Memory B cell (primary cell): ENCODE measurements around the gene NUDT13.

Experiments used
- ATAC-seq: fragments of 150-1000 bp; cut with Tn5 transposase; 2 replicates; pipeline ENCODE4 v1.10.0; 2021; ENCODE audit warnings: low read depth, mild to moderate bottlenecking, moderate library complexity
- DNase-seq, 2 donors: peaks; one replicate each; pipeline ENCODE4 v3.0.0; 2022; ENCODE audit warnings: low spot score in 2 of 2
- H3K27ac Mint-ChIP-seq: one replicate; pipeline ENCODE4 v1.8.0; 2022; ENCODE audit warnings: mild to moderate bottlenecking, moderate library complexity, mixed read lengths
- H3K27me3 Mint-ChIP-seq: one replicate; pipeline ENCODE4 v1.8.0; 2022; ENCODE audit warnings: mixed read lengths
- H3K36me3 Mint-ChIP-seq: one replicate; pipeline ENCODE4 v1.8.0; 2022; ENCODE audit warnings: mild to moderate bottlenecking, mixed read lengths
- H3K4me1 Mint-ChIP-seq: one replicate; pipeline ENCODE4 v1.8.0; 2022; ENCODE audit warnings: mixed read lengths
- H3K4me3 Mint-ChIP-seq: one replicate; pipeline ENCODE4 v1.8.0; 2022; ENCODE audit warnings: mild to moderate bottlenecking, moderate library complexity, mixed read lengths
- H3K9me3 Mint-ChIP-seq: one replicate; pipeline ENCODE4 v1.8.0; 2022; ENCODE audit warnings: mixed read lengths

Gene NUDT13

GRCh38 chr10:73110345-73110849, at the start of gene NUDT13:
Gene NUDT13, plus strand, starts transcription at chr10:73110455. Its CDS starts 3,911 bp downstream, at chr10:73114366.
- Mint-ChIP-seq H3K9me3 (peaks cover 4% of the 10 kb centered on the region), H3K27ac (peak within 1 kb of the TSS; percentile 78), H3K36me3 (peaks cover 15% of the 10 kb centered on the region), H3K27me3 (no peaks in the 10 kb centered on the region), H3K4me3 (peak within 1 kb of the TSS; percentile 88), H3K4me1 (peaks cover 3% of the 10 kb centered on the region)
- DNase-seq (peak in 1 of 2 donors; percentile 20), ATAC-seq (peak; percentile 89)

- Mint-ChIP-seq H3K27ac (peak overlapping the region; percentile 8), H3K4me1 (peaks cover 4% of the 10 kb centered on the region), H3K4me3 (no peak overlapping the region), H3K9me3 (no peaks in the 10 kb centered on the region), H3K27me3 (no peaks in the 10 kb centered on the region), H3K36me3 (peaks cover 13% of the 10 kb centered on the region)
- DNase-seq, result peak in 1 of 2 donors; percentile 15
- ATAC-seq, result peak; percentile 69
These were observed 49.3 kb upstream of the NUDT13 start for GRCh38 chr10:73060738-73061635.

GRCh38 chr10:73061743-73062142, 48.5 kb upstream of the NUDT13 start:
- DNase-seq (no peak), ATAC-seq (no peak)
- Mint-ChIP-seq H3K36me3 (peaks cover 15% of the 10 kb centered on the region), H3K27ac (no peak overlapping the region), H3K4me1 (peaks cover 4% of the 10 kb centered on the region), H3K9me3 (no peaks in the 10 kb centered on the region), H3K27me3 (no peaks in the 10 kb centered on the region), H3K4me3 (no peak overlapping the region)

DNA sequence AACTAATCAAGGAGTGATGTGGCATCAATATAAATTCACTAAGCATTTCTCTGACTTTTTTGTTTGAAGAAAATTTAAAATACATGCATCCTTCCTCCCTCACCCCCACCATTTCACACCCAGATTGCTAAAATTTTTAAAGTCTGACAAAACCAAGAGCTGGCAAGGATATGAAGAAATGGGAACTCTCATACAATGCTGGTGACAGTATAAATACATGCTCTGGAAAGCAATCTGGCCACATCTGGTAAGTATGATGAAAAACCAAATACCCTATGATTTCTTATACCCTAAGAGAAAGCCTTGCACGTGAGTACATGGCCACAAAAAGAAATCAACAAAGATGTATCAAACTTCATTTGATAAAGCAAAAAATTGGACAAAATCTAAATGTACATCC, 44.8 kb upstream of the NUDT13 start:
- ATAC-seq (no peak), DNase-seq (no peak)
- Mint-ChIP-seq H3K4me1 (peaks cover 2% of the 10 kb centered on the region), H3K9me3 (no peaks in the 10 kb centered on the region), H3K27ac (peak overlapping the region; percentile 39), H3K27me3 (no peaks in the 10 kb centered on the region), H3K4me3 (no peak overlapping the region), H3K36me3 (peaks cover 16% of the 10 kb centered on the region)

- no peaks in the 10 kb centered on the region for H3K9me3 Mint-ChIP-seq
- no peak overlapping the region for H3K4me3 Mint-ChIP-seq
- peaks cover 10% of the 10 kb centered on the region for H3K36me3 Mint-ChIP-seq
- no peaks in the 10 kb centered on the region for H3K27me3 Mint-ChIP-seq
- DNase-seq (no peak), ATAC-seq (no peak)
- H3K27ac Mint-ChIP-seq, result no peak overlapping the region
- H3K4me1 Mint-ChIP-seq, result peaks cover 4% of the 10 kb centered on the region
These were observed 36.6 kb upstream of the NUDT13 start for GRCh38 chr10:73073627-73074026.

- Mint-ChIP-seq H3K27me3 (no peaks in the 10 kb centered on the region), H3K9me3 (no peaks in the 10 kb centered on the region), H3K27ac (no peak overlapping the region), H3K36me3 (peaks cover 7% of the 10 kb centered on the region), H3K4me1 (peaks cover 4% of the 10 kb centered on the region), H3K4me3 (no peak overlapping the region)
- DNase-seq (no peak), ATAC-seq (no peak)
These were observed 34.4 kb upstream of the NUDT13 start for GRCh38 chr10:73075829-73076228.

DNA sequence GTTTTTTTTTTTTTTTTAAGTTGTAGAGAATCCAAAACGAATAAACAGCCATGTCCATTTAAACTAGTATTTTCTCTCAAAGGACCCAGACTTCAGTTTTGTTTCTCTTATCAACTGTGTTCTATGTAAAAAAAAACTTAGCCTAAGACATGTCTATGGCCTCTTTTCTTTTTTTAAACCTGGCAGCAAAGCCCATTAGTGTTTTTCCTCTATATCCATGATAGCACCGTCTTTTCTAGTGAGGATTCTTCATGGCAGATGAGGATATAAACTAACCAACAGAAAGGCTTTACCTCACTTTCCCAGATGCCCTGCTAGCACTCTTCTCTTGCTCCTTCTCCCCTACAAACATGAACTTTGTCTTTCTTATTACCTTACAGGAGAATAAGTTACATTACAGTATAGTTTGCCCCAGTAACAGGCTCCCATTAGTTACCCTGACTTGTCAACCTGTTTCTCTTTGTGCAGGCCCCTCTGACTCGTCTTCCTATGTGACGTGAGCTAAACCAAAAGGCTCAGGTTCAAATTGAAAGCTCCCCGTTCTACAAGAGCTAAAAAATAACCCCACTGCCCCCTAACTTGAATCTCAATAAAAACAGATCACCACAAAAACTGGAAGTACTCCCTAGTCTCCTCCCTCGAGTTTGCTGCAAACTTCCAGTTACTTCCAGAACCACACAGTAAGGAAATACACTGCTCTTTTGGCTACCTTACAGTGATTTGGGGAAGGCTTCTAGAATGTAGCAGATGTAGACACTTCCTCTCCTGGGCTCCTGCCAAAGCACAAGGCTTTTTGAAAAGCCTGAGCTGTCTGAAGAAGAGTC, 33.7 kb upstream of the NUDT13 start:
- ATAC-seq, result no peak
- peak overlapping the region; percentile 76 for H3K27ac Mint-ChIP-seq

GRCh38 chr10:73079779-73080541, 30.3 kb upstream of the NUDT13 start:
- Mint-ChIP-seq H3K27ac (peak overlapping the region; percentile 26), H3K4me1 (peaks cover 11% of the 10 kb centered on the region), H3K36me3 (no peaks in the 10 kb centered on the region), H3K4me3 (no peak overlapping the region), H3K27me3 (no peaks in the 10 kb centered on the region), H3K9me3 (no peaks in the 10 kb centered on the region)
- DNase-seq, result no peak
- ATAC-seq, result no peak

More for the DNA sequence above, 33.7 kb upstream of the NUDT13 start:
- H3K9me3 Mint-ChIP-seq, result no peaks in the 10 kb centered on the region
- no peaks in the 10 kb centered on the region for H3K27me3 Mint-ChIP-seq
- peaks cover 3% of the 10 kb centered on the region for H3K36me3 Mint-ChIP-seq
- H3K4me3 Mint-ChIP-seq, result no peak overlapping the region
- DNase-seq, result no peak
- H3K4me1 Mint-ChIP-seq, result peaks cover 4% of the 10 kb centered on the region

DNA sequence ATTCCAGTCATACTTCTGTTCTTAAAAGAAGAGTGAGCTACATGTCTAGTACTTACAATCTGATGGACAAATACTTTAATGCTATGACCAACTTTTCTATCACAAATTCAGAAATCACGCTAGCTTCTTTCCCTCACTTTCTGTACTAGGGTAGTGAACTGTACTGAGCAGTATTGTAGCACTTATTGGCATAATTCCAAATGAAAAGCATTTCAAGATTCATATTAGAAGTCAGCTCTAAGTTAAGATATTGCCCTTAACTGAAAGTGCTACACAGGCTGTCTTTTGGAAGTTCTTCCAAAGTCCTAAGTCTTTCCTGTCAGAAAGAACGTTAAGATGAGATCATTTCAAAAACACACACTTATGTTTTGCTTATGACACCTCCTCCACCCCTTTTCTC, 27.0 kb upstream of the NUDT13 start:
- DNase-seq (no peak), ATAC-seq (no peak)
- no peaks in the 10 kb centered on the region for H3K27me3 Mint-ChIP-seq
- no peaks in the 10 kb centered on the region for H3K9me3 Mint-ChIP-seq
- peaks cover 6% of the 10 kb centered on the region for H3K4me1 Mint-ChIP-seq
- no peak overlapping the region for H3K27ac Mint-ChIP-seq
- no peak overlapping the region for H3K4me3 Mint-ChIP-seq
- H3K36me3 Mint-ChIP-seq, result no peaks in the 10 kb centered on the region

- Mint-ChIP-seq H3K27ac (no peak overlapping the region), H3K4me3 (no peak overlapping the region), H3K27me3 (no peaks in the 10 kb centered on the region), H3K4me1 (peaks cover 6% of the 10 kb centered on the region), H3K36me3 (no peaks in the 10 kb centered on the region), H3K9me3 (no peaks in the 10 kb centered on the region)
- ATAC-seq (no peak), DNase-seq (no peak)
These were observed 26.0 kb upstream of the NUDT13 start for GRCh38 chr10:73084209-73084608.

DNA sequence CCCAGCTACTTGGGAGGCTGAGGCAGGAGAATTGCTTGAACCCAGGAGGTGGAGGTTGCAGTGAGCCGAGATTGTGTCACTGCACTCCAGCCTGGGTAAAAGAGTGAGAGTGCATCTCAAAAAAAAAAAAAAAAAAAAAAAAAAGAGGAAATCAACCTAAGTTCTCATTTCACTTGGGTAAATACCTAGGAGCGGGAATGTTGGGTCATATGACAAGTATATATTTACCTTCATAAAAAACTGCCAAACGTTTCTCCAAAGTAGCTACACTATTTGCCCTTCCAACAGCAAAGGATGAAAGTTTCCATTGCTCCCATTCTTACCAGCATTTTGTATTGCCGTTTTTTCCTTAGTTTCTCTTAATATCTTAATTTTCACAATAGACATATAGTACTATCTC, 23.4 kb upstream of the NUDT13 start:
- H3K4me1 Mint-ChIP-seq, result peaks cover 7% of the 10 kb centered on the region
- H3K36me3 Mint-ChIP-seq, result peaks cover under 1% of the 10 kb centered on the region
- H3K9me3 Mint-ChIP-seq, result no peaks in the 10 kb centered on the region
- H3K27ac Mint-ChIP-seq, result no peak overlapping the region
- H3K4me3 Mint-ChIP-seq, result no peak overlapping the region
- ATAC-seq (no peak), DNase-seq (no peak)
- H3K27me3 Mint-ChIP-seq, result no peaks in the 10 kb centered on the region

DNA sequence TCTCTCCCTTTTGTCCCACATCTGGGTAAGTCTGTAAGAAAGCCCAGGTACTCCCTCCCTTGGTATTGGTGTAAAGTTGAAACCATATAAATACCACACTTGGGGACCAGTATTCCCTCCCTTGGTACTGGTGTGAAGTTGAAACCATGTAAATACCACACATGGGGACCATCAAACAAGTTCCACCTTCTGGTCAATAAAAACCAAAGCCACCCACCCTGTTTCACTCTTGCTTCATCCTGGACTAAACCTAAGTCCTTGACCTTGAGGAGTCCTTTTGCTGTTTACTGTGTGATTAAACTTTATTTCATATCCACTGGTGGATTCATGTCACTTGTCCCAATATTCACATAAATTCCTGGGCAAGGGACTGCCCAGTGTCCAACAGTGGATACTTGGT, 22.0 kb upstream of the NUDT13 start:
- Mint-ChIP-seq H3K4me3 (no peak overlapping the region), H3K4me1 (peaks cover 7% of the 10 kb centered on the region), H3K36me3 (peaks cover 2% of the 10 kb centered on the region), H3K27ac (no peak overlapping the region), H3K9me3 (no peaks in the 10 kb centered on the region), H3K27me3 (no peaks in the 10 kb centered on the region)
- ATAC-seq (no peak), DNase-seq (no peak)

DNA sequence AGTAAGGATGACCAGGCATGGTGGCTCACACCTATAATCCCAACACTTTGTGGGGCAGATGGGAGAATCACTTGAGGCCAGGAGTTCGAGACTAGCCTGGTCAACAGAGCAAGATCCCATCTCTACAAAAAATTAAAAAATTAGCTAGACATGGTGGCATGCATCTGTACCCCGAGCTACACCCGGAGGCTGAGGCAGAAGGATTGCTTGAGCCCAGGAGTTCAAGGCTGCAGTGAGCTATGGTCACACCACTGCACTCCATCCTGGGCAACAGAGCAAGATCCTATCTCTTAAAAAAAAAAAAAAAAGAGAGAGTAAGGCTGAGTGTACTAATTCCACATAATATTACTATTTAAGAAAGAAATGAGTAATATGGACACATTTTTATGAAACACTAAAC, 17.4 kb upstream of the NUDT13 start:
- peaks cover 2% of the 10 kb centered on the region for H3K36me3 Mint-ChIP-seq
- ATAC-seq, result no peak
- H3K9me3 Mint-ChIP-seq, result no peaks in the 10 kb centered on the region
- H3K4me3 Mint-ChIP-seq, result no peak overlapping the region
- H3K4me1 Mint-ChIP-seq, result peaks cover 14% of the 10 kb centered on the region
- no peak for DNase-seq
- H3K27me3 Mint-ChIP-seq, result no peaks in the 10 kb centered on the region
- H3K27ac Mint-ChIP-seq, result no peak overlapping the region
